GM23338 (cell line): ENCODE data around the gene PPFIA1.

Experiments used
- CTCF ChIP-seq, 2 experiments: fragments of 200-600 bp in 1 of 2; sonication (generic) in 1 of 2; conservative IDR thresholded peaks; 2 replicates each; pipeline versions ENCODE4 v1.5.1 to v1.6.1; 2016 to 2017; ENCODE audit warnings: antibody characterized with exemption in 2 of 2, low read depth in 2 of 2, mild to moderate bottlenecking in 2 of 2, moderate library complexity in 1 of 2
- EZH2 ChIP-seq: fragments of 200-600 bp; sonication (generic); IDR thresholded peaks from one replicate; pipeline ENCODE4 v1.8.0; 2017; ENCODE audit warnings: antibody characterized with exemption, mild to moderate bottlenecking, low read depth; ENCODE audit not compliant: unreplicated experiment

- TF ChIP-seq CTCF (conservative IDR thresholded peaks at IDR 0.05; ENCODE audit: low read depth in 2 of 2) (no peak), EZH2 (no peak)
These were observed 1.1 kb downstream of the PPFIA1 start for GRCh38 chr11:70271649-70271953.
